ENCODE data around the gene PLA1A. TPM values are rescaled to one million over a fixed set of nuclear protein-coding genes. Genes with fewer than 3 reads are reported as not detected.
A peak's percentile ranks its signal among the peaks of the same experiment; 100 is the strongest.

The PLA1A gene
- total RNA-seq, 4 donors from 2014 or later = 3.3 to 12.8 (median 7.3) TPM

GRCh38 chr3:119636249-119636648, 38.6 kb downstream of the PLA1A start:
- ATAC-seq (ENCODE audit: low FRiP score) (no peak), DNase-seq (ENCODE audit: low spot score) (no peak)
- no peak for TF ChIP-seq CTCF (IDR thresholded peaks at IDR 0.05)

- DNase-seq (ENCODE audit: low spot score) = no peak
- ATAC-seq (ENCODE audit: low FRiP score) = no peak
- no peak for TF ChIP-seq CTCF (IDR thresholded peaks at IDR 0.05)
Measured at GRCh38 chr3:119636891-119637611, 39.4 kb downstream of the PLA1A start.

GRCh38 chr3:119637679-119638477, 40.2 kb downstream of the PLA1A start:
- ATAC-seq (ENCODE audit: low FRiP score) (peak; percentile 62), DNase-seq (ENCODE audit: low spot score) (no peak)
- no peak for TF ChIP-seq CTCF (IDR thresholded peaks at IDR 0.05)

- DNase-seq (ENCODE audit: low spot score) = no peak
- ATAC-seq (ENCODE audit: low FRiP score) = no peak
- no peak for TF ChIP-seq CTCF (IDR thresholded peaks at IDR 0.05)
Measured at GRCh38 chr3:119639494-119640350, 42.0 kb downstream of the PLA1A start.

- no peak for DNase-seq (ENCODE audit: low spot score)
- ATAC-seq (ENCODE audit: low FRiP score) = no peak
- no peak for TF ChIP-seq CTCF (IDR thresholded peaks at IDR 0.05)
Measured at GRCh38 chr3:119641416-119641815, 43.7 kb downstream of the PLA1A start.

DNA sequence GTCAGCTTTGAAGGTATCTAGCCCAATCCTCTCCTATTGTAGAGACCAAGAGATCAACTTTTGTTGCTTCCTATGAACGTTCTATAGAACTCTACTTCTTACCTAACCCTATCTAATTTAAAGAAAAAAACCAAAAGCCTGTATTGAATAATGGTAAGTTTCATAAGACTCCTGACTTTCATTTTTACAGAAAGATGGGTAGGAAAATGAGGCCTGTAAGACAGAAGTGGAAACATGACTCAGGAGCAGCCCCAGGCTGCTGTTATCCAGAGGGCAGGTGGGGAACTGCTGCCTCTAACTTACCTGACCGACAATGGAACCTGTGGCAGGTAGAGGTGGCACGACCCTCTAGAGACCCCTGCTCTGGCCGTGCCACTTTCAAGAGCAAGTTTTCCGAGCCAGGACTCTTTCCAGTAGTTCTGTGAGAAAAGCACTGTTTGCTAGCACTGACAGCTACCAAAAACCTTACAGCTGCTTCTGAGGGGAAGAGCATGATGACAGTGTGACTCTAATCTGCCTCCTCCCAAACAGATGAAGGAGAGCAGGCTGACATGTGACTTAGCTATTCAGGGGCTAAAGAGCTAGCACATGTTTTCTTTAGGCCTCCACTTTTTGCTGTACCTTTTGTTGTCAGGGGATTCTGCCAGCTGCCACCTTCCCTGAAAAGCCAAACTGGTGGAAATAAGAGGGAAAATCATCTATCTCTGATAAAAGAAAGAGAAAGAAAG, 45.2 kb downstream of the PLA1A start:
- no peak for TF ChIP-seq CTCF (IDR thresholded peaks at IDR 0.05)
- no peak for DNase-seq (ENCODE audit: low spot score)
- no peak for ATAC-seq (ENCODE audit: low FRiP score)
